HG03565 (cell line): ENCODE data around the gene CDYL2.
A peak's percentile ranks its signal among the peaks of the same experiment; 100 is the strongest.
"Not testable (repeated sequence)": the region's sequence is repeated elsewhere in the genome, so short reads cannot be mapped to it uniquely, and the experiment has no call there.

Source experiments
- ATAC-seq: cut with Tn5 transposase; IDR thresholded peaks from one replicate; pipeline ENCODE4 v1.9.1; 2021; ENCODE audit warnings: mild to moderate bottlenecking, moderate library complexity; ENCODE audit not compliant: unreplicated experiment

The CDYL2 gene, protein sequence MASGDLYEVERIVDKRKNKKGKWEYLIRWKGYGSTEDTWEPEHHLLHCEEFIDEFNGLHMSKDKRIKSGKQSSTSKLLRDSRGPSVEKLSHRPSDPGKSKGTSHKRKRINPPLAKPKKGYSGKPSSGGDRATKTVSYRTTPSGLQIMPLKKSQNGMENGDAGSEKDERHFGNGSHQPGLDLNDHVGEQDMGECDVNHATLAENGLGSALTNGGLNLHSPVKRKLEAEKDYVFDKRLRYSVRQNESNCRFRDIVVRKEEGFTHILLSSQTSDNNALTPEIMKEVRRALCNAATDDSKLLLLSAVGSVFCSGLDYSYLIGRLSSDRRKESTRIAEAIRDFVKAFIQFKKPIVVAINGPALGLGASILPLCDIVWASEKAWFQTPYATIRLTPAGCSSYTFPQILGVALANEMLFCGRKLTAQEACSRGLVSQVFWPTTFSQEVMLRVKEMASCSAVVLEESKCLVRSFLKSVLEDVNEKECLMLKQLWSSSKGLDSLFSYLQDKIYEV

DNA sequence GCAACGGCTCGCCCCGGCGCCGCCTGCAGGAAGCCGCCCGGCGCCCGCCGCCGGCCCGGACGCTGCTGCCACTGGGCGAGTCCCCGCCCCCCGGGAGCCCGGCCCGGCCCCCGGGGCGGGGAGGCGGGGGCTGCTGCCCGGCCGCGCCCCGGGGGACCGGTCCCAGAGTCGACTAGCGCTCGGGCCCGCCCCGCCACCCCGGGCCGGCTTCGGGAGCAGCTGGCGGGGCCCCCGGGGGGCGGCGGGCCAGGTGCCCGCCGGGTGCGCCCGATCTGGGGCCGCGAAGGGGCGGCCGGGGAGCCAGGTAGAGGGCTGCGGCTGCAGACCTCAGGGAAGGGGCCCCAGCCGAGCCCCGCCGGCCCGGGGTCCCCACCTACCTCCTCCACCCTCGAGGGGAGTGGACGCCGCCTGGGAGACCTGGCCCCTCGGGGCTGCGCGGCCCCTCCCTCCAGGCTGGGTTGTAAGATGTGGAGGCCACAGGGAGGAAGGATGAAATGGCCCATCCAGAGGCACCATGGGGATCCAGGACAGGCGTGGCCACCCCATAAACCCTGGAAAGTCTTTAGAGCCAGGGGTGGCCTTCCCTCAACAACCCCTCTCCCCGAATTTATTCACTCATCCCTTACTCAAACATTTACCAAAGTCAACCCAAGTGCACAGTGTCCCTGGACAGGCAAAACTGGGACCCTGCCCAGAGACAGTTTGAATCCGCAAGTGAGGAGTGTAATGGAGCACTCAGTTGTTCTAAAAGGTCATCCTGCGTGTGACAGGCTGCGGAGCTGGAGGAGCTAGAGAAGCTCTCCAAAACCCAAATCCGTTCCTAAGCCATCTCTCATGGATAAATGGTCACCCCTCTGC, at the start of gene CDYL2:
Gene CDYL2, minus strand, starts transcription at position 73 of the 858 bp plus-strand sequence. CDS start 425 bp downstream, outside the sequence.
- ATAC-seq: peak; percentile 58

DNA sequence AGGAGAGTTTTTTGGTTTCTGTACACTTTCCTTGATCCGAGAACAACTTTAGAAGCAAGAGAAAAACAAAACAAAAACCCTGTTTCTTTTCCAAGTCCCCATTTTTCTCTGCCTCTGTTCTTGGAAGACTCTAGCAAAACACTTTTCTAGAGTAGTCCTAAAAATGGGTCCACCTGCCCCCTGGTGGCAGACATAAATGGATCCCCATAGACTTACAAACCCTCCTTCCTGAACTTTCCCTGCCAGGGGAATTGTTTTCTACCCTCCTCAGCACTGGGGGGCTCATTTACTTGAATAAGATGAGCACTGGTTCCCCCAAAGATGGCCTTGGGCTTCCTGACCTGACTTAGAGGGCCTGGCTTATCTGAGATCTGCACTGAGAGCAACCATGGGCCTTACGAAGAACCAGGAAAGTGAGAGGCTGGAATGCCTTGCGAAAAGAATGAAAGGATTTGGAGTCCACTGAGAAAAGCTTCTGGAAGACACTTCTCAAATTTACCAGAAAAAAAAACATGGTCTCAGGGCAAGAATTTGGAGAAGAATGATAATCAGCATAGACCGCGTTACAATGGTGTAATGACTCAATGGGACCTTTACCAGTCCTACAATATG, 48.0 kb upstream of the CDYL2 start:
- no peak for ATAC-seq

GRCh38 chr16:80851831-80852230, 47.4 kb upstream of the CDYL2 start:
- ATAC-seq: no peak

DNA sequence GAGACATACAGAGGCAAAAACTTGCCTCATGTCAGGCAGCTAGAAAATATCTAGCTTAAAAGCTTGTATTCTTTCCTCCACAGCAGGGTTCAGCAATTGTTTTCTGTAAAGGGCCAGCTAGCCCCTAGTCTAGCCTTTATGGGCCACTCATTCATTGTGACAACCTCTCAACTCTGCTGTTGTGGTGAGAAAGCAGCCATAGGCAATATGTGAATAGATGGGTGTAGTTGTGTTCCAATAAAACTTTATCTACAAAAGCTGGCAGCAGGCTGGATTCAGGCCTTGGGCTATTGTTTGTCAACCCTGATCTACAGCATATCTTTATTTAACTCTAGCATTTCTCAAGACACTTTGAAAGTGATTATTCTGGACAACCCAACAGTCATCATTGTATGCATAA, 46.4 kb upstream of the CDYL2 start:
- no peak for ATAC-seq

DNA sequence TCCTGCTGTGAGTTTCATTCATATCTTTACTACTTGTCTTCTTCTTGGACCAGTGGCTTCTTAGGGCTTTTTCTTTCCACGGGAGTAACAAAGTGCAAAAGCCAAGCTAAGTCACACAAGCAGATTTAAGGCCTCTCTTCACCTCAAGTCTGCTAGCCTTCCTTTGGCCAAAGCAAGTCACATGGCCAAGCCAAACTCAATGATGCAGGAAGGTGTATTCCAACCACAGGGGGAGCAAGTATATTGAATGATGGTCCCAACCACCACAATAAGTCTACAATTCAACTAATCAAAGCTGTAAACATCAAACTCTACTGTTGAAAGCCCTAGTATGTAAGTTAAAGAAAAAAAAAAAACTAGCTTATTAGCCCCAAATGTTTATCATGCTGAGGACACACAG, 44.5 kb upstream of the CDYL2 start:
- ATAC-seq: no peak

DNA sequence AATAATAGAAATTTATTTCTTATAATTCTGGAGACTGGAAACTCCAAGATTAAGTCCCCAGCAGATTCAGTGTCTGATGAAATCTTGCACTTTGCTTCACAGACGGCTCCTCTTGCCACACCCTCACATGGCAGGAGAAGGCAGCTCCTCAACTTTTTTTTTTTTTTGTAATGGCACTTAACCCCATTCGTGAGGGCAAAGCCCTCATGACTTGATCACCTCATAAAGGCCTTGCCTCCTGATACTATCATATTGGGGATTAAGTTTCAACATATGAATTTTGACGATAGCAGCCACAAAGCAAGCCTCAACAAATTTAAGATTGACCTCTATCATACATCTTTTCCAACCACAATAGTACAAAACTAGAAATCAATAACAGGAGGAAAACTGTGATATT, 42.3 kb upstream of the CDYL2 start:
- ATAC-seq: no peak

GRCh38 chr16:80846275-80846674, 41.9 kb upstream of the CDYL2 start:
- ATAC-seq: no peak

DNA sequence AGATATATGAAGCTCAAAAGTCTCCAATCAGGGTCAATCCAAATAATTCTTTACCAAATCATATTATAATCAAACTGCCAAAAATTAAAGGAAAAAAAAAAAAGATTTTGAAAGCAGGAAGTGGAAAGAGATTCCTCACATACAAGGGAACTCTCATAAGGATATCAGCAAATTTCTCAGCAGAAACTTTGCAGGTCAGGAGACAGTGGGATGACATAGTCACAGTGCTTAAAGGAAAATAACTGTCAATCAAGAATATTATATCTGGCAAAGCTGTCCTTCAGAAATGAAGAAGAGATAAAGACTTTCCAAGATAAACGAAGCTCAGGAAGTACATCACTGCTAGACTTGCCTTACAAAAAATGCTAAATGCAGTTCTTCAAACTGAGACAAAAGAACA, 40.0 kb upstream of the CDYL2 start:
- ATAC-seq: no peak

- ATAC-seq: no peak
Observed at GRCh38 chr16:80841231-80841630, 36.8 kb upstream of the CDYL2 start.

- no peak for ATAC-seq
Observed at GRCh38 chr16:80837533-80838147, 33.2 kb upstream of the CDYL2 start.

- ATAC-seq: no peak
Observed at GRCh38 chr16:80836846-80837245, 32.4 kb upstream of the CDYL2 start.

- ATAC-seq: no peak
Observed at GRCh38 chr16:80836202-80836601, 31.8 kb upstream of the CDYL2 start.

- ATAC-seq: no peak
Observed at GRCh38 chr16:80831039-80831438, 26.6 kb upstream of the CDYL2 start.

DNA sequence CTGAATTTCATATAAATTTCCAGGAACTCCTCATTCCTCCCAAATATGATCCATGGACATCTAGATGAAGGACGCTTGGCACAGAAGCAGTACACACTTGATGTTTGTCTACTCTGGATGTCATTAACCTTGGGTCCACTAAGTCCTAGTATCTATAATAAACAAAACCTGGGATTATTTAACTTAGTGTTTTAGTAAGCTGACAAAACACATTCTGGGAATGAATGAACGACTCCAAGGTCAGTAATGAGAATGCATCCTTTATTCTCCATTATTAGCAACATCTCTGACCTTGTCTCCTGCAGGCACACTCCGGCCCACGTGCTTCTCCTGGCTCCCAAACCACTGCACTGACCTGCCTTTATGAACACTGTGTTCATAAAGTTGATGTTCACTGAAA, 24.1 kb upstream of the CDYL2 start:
- ATAC-seq: no peak

DNA sequence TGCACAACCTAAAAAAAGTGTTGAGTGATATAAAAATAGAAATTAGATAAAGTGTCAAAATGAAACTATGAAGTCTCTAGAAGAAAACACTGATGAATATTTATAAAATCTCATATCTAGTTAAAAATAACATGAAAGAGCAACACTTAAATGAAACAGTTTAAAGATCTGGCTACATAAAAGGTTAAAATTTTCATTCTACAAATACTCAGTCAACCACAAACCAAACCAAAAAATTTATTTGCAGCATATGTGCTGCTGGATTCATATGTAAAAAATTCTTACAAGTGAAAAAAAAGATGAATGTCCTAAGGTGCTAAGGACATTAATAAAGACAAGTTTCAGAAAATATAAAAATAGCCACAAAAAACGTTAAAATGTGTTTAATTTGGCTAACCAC, 22.6 kb upstream of the CDYL2 start:
- ATAC-seq: no peak

- ATAC-seq: no peak
Observed at GRCh38 chr16:80825365-80825758, 21.0 kb upstream of the CDYL2 start.

DNA sequence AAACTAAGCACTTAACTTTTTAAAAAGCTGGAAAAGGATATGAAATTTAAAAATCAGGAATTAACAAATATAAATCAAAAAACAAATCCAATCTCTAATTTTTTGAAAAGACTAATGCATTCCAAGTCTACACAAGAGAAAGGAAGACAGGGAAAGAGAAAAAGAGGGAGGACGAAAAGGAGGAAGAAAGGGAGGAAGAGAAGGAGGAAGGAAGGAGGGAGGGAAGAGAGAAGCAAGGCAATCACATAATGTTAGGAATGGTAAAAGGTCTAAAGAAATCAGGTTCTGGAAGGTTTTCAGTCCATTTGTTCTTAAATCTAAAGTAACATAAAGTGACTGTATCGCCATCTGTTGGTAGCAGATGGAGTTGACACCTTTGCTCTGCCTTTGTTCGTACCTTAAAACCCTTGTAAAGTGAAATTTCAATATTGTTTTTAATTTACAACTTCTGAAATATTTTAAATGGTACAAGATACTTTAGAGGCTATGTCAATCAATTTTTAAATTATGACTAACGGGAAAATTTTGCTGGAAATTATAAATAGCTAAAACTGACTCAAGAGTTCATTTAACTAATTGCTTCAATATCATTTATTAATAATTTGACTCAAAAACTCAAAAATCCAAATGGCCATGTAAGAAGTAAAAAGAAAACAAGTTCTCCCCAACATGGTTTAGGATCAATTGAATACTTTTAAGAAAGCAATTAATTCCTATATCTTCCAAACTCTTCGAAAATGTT, 20.4 kb upstream of the CDYL2 start:
- no peak for ATAC-seq

DNA sequence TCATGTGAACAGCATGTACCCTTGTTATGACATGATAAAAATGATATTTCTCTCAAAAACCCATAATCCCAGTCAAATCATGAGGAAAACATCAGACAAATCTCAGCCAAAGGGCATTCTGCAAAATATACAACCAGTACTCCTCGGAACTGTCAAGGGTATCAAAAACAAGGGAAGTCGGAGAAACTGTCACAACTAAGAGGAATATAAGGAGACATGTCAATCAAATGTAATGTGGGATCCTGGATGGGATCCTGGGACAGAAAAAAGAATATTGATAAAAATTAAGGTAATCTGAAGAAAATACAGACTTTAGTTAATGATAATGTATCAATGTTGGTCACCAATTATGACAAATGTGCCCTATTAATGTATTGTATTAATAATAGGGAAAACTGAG, 15.6 kb upstream of the CDYL2 start:
- no peak for ATAC-seq

- no peak for ATAC-seq
Observed at GRCh38 chr16:80816356-80816755, 12.0 kb upstream of the CDYL2 start.

GRCh38 chr16:80815278-80815677, 10.9 kb upstream of the CDYL2 start:
- ATAC-seq: not testable (repeated sequence)
